PC-3 (cell line): ENCODE results near the gene TRIM25. TPM values are rescaled to one million over a fixed set of nuclear protein-coding genes. Genes with fewer than 3 reads are reported as not detected.

Source experiments
- ATAC-seq: fragments of 200-7000 bp; cut with Tn5 transposase; 2 replicates; pipeline ENCODE4 v1.9.1; 2020; ENCODE audit warnings: mild to moderate bottlenecking, moderate library complexity
- BruUV-seq: library from RNA; stranded (reverse); fragments of 400-500 nt; replicated peaks from 2 replicates; lab custom pipeline; 2021; lab: Mats Ljungman, UMichigan
- CTCF ChIA-PET: fragments of 300-600 bp; sonication (Branson Sonifier 250); formaldehyde crosslinking; loops from one replicate; lab custom pipeline; 2022; ENCODE audit warnings: antibody characterized with exemption; lab: Charles Lee
- POLR2A ChIA-PET: fragments of 300-600 bp; sonication (Branson Sonifier 250); formaldehyde crosslinking; loops from one replicate; lab custom pipeline; 2022; ENCODE audit warnings: antibody characterized with exemption; ENCODE audit not compliant: unreplicated experiment; lab: Charles Lee
- DNase-seq: peaks from one replicate; pipeline ENCODE4 v3.0.0-alpha.2; 2015
- H2AFZ ChIP-seq: fragments of 300-600 bp; sonication (generic); 2 replicates; pipeline ENCODE4 v1.6.0; 2016; ENCODE audit warnings: antibody characterized with exemption, low read length
- H3F3A ChIP-seq: fragments of 300-600 bp; sonication (generic); one replicate; pipeline ENCODE4 v1.6.0; 2017; ENCODE audit warnings: antibody characterized with exemption, low read length, control low read depth, mild to moderate bottlenecking; ENCODE audit not compliant: unreplicated experiment
- H3K27ac ChIP-seq: fragments of 300-600 bp; sonication (generic); 2 replicates; pipeline ENCODE4 v1.5.1; 2016; ENCODE audit warnings: mild to moderate bottlenecking, low read length
- H3K27me3 ChIP-seq: fragments of 300-600 bp; sonication (generic); 2 replicates; pipeline ENCODE4 v1.6.1; 2016; ENCODE audit warnings: low read length, mixed read lengths
- H3K36me3 ChIP-seq: fragments of 300-600 bp; sonication (generic); 2 replicates; pipeline ENCODE4 v1.6.1; 2016; ENCODE audit warnings: low read depth, mixed run types, low read length, mixed read lengths
- H3K4me1 ChIP-seq: fragments of 300-600 bp; sonication (generic); 2 replicates; pipeline ENCODE4 v1.5.1; 2016; ENCODE audit warnings: low read length; ENCODE audit not compliant: insufficient read depth
- H3K4me2 ChIP-seq: fragments of 300-600 bp; sonication (generic); 2 replicates; pipeline ENCODE4 v1.6.0; 2016; ENCODE audit warnings: low read length
- H3K4me3 ChIP-seq: fragments of 300-600 bp; sonication (generic); 2 replicates; pipeline ENCODE4 v1.5.1; 2016; ENCODE audit warnings: mild to moderate bottlenecking, low read length, mixed read lengths
- H3K79me2 ChIP-seq: fragments of 300-600 bp; sonication (generic); 2 replicates; pipeline ENCODE4 v1.6.1; 2017; ENCODE audit warnings: low read length, mixed read lengths
- H3K9ac ChIP-seq: fragments of 300-600 bp; sonication (generic); 2 replicates; pipeline ENCODE4 v1.6.0; 2016; ENCODE audit warnings: mild to moderate bottlenecking, low read length
- H3K9me2 ChIP-seq: fragments of 300-600 bp; sonication (generic); replicated peaks from 2 replicates; pipeline ENCODE4 v1.6.1; 2016; ENCODE audit warnings: mixed run types, low read length, mixed read lengths
- H3K9me3 ChIP-seq: fragments of 300-600 bp; sonication (generic); 2 replicates; pipeline ENCODE4 v1.6.1; 2016; ENCODE audit warnings: low read length, mixed read lengths
- H4K20me1 ChIP-seq: fragments of 300-600 bp; sonication (generic); 2 replicates; pipeline ENCODE4 v1.6.1; 2016; ENCODE audit warnings: low read length, mixed read lengths
- EZH2 ChIP-seq: fragments of 300-600 bp; sonication (generic); IDR thresholded peaks from one replicate; pipeline ENCODE4 v1.6.1; 2017; ENCODE audit warnings: antibody characterized with exemption, mild to moderate bottlenecking, low read length; ENCODE audit not compliant: unreplicated experiment
- EZH2phosphoT487 ChIP-seq: fragments of 300-600 bp; sonication (generic); IDR thresholded peaks from 2 replicates; pipeline ENCODE4 v1.6.1; 2018; ENCODE audit warnings: mild to moderate bottlenecking, antibody characterized with exemption, low read length, borderline replicate concordance
- intact Hi-C: fragments of 100-400 bp; cut with micrococcal nuclease; formaldehyde crosslinking; loops from 2 replicates; pipeline ENCODE4 v1.9.0; 2023
- total RNA-seq: library from RNA; depleted of rRNA; stranded (reverse); fragments of >200 nt; gene quantifications from 2 replicates; pipeline ENCODE4 v1.2.3, GENCODE V29; 2014; rRNA removed
- TF ChIP-seq, protein P1 (sequence below): fragments of 300-600 bp; sonication (generic); conservative IDR thresholded peaks from 2 replicates; pipeline ENCODE4 v1.5.1; 2017; ENCODE audit warnings: antibody characterized with exemption, low read depth, mild to moderate bottlenecking, low read length

The TRIM25 gene
- total RNA-seq, 1 experiment from 2014 or later: 44.0 TPM

DNA sequence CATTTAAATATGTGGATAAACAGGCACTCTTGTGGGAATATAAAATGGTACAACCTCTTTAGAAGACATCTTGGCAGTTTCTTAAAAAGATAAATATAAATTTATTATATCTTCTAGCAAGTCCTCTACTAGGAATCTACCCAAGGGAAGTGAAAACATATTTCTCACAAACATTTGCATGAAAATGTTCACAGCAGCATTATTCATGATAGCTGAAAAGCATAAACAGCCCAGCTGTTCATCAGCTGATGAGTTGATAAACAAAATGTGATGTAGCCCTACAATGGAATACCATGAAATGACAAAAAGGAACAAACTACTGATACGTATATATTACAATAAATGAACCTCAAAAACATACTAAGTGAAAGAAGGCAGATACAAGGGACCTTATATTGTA is 67.9 kb downstream of the TRIM25 start:
- H3K9me3 ChIP-seq: no peaks in the 10 kb centered on the region
- BruUV-seq: no TSS peak
- H2AFZ ChIP-seq: no peak overlapping the region
- DNase-seq: no peak
- H3K9ac ChIP-seq: no peak overlapping the region
- peaks cover 18% of the 10 kb centered on the region for H3K36me3 ChIP-seq
- ChIA-PET CTCF (no interaction called here), POLR2A (interaction anchor here (0.7 kb wide), 1 partner anchor 30 kb away, joined by 3 read pairs; no protein-coding TSS in a partner anchor)
- H3K27ac ChIP-seq: no peak overlapping the region
- intact Hi-C loops: no loop called here
- no peak overlapping the region for H3K4me2 ChIP-seq
- H3K9me2 ChIP-seq: no peaks in the 10 kb centered on the region
- TF ChIP-seq, protein P1, sequence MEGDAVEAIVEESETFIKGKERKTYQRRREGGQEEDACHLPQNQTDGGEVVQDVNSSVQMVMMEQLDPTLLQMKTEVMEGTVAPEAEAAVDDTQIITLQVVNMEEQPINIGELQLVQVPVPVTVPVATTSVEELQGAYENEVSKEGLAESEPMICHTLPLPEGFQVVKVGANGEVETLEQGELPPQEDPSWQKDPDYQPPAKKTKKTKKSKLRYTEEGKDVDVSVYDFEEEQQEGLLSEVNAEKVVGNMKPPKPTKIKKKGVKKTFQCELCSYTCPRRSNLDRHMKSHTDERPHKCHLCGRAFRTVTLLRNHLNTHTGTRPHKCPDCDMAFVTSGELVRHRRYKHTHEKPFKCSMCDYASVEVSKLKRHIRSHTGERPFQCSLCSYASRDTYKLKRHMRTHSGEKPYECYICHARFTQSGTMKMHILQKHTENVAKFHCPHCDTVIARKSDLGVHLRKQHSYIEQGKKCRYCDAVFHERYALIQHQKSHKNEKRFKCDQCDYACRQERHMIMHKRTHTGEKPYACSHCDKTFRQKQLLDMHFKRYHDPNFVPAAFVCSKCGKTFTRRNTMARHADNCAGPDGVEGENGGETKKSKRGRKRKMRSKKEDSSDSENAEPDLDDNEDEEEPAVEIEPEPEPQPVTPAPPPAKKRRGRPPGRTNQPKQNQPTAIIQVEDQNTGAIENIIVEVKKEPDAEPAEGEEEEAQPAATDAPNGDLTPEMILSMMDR: no peak
- no peak for TF ChIP-seq EZH2phosphoT487
- H4K20me1 ChIP-seq: no peaks in the 10 kb centered on the region
- no peak overlapping the region for H3K4me3 ChIP-seq
- no peaks in the 10 kb centered on the region for H3K4me1 ChIP-seq
- no peaks in the 10 kb centered on the region for H3K27me3 ChIP-seq
- no peak for ATAC-seq
- no peaks in the 10 kb centered on the region for H3F3A ChIP-seq
- no peaks in the 10 kb centered on the region for H3K79me2 ChIP-seq

DNA sequence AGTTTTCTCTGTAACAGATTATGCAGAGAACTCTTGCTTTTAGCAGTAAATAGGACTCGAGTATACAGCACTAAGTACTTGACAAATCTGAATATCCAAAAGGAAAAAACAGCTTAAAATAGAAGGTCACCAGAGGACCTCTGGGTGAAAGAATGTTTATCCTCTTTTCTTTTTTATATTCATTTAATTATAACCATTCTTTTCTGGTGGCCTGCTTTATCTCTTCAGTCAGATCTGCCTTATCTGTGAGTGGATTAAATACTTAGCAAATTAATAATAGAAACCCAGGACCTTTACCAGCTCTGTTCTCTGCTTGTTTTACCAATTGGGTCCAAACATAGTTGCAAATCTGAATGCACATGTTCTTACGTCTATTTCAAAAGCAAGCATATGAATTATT is 71.3 kb downstream of the TRIM25 start:
- Histone ChIP-seq H3K27ac (no peak overlapping the region), H3K9ac (no peak overlapping the region), H3K4me2 (no peak overlapping the region), H3K4me3 (no peak overlapping the region), H3K36me3 (peaks cover 13% of the 10 kb centered on the region), H4K20me1 (no peaks in the 10 kb centered on the region), H3K9me3 (no peaks in the 10 kb centered on the region), H3K9me2 (no peaks in the 10 kb centered on the region), H3K27me3 (no peaks in the 10 kb centered on the region), H3K79me2 (peaks cover 17% of the 10 kb centered on the region), H2AFZ (no peak overlapping the region), H3F3A (no peaks in the 10 kb centered on the region), H3K4me1 (peaks cover 2% of the 10 kb centered on the region; the same call in 1 of the 2 replicates)
- DNase-seq (no peak), ATAC-seq (no peak)
- intact Hi-C loops: no loop called here
- ChIA-PET CTCF (interaction anchor here (0.5 kb wide), 1 partner anchor 26 kb away, joined by 3 read pairs; no protein-coding TSS in a partner anchor), POLR2A (no interaction called here)
- TF ChIP-seq EZH2phosphoT487 (no peak), EZH2 (no peak)
- TF ChIP-seq, protein P1: no peak
- no TSS peak for BruUV-seq

DNA sequence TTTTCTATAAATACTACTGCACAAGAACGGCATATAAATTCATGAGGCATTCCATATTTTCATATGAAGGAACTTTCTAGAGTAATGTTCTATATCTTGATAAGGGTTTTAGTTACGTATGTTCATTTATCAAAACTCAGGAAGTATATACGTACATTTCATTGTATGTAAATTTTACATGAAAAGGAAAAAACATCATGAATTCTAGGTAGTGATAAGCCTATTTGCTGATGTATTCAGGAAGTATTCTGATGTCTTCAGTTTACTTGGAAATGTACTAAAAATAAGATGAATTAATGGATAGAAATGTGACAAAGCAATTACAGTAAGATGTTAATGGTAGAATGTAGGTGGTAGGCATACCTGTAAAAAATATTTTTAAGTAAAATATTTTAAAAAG is 75.2 kb downstream of the TRIM25 start:
- intact Hi-C loops: no loop called here
- Histone ChIP-seq H3K9me3 (no peaks in the 10 kb centered on the region), H3K27me3 (no peaks in the 10 kb centered on the region), H3K4me2 (peak overlapping the region; percentile 0; the same call in 1 of the 2 replicates), H3K9me2 (no peaks in the 10 kb centered on the region), H3K4me1 (peaks cover 26% of the 10 kb centered on the region), H3K9ac (no peak overlapping the region), H3F3A (no peaks in the 10 kb centered on the region), H3K79me2 (peaks cover 52% of the 10 kb centered on the region), H4K20me1 (peaks cover 19% of the 10 kb centered on the region), H3K27ac (no peak overlapping the region), H3K4me3 (no peak overlapping the region; the same call in 1 of the 2 replicates), H2AFZ (no peak overlapping the region), H3K36me3 (peaks cover 13% of the 10 kb centered on the region)
- TF ChIP-seq, protein P1: no peak
- TF ChIP-seq EZH2 (no peak), EZH2phosphoT487 (no peak)
- no TSS peak for BruUV-seq
- POLR2A ChIA-PET: interaction anchor here (0.6 kb wide), 1 partner anchor 14 kb away, joined by 5 read pairs; no protein-coding TSS in a partner anchor
- ATAC-seq: no peak
- CTCF ChIA-PET: no interaction called here
- DNase-seq: no peak

Other genes with a start within 250 kb of the TRIM25 start
- 2.3 and 4.4 TPM in 2 replicates for gene C17orf67, start 80.1 kb downstream of the TRIM25 start, total RNA-seq
- 8.4 and 12.4 TPM in 2 replicates for gene DGKE, start 79.9 kb downstream of the TRIM25 start, total RNA-seq
- gene COIL, start 47.0 kb upstream of the TRIM25 start, total RNA-seq: 22.3 and 22.9 TPM in 2 replicates
- gene SCPEP1, start 64.1 kb upstream of the TRIM25 start, total RNA-seq: 56.0 and 73.3 TPM in 2 replicates
- 73.1 and 108 TPM in 2 replicates for gene AKAP1, start 171.2 kb upstream of the TRIM25 start, total RNA-seq